Stimulated activated CD4-positive, alpha-beta T cell treated with anti-CD3 and anti-CD28 coated beads, Interleukin-2, amount 100 ng/mL, for 24 hours (primary cell): ENCODE measurements around the gene RTN4RL2.
"Not testable (repeated sequence)": the region's sequence is repeated elsewhere in the genome, so short reads cannot be mapped to it uniquely, and the experiment has no call there.

Experiments
- DNase-seq, 2 donors: peaks; one replicate each; pipeline ENCODE4 v3.0.0-alpha.2; 2020

The RTN4RL2 gene

DNA sequence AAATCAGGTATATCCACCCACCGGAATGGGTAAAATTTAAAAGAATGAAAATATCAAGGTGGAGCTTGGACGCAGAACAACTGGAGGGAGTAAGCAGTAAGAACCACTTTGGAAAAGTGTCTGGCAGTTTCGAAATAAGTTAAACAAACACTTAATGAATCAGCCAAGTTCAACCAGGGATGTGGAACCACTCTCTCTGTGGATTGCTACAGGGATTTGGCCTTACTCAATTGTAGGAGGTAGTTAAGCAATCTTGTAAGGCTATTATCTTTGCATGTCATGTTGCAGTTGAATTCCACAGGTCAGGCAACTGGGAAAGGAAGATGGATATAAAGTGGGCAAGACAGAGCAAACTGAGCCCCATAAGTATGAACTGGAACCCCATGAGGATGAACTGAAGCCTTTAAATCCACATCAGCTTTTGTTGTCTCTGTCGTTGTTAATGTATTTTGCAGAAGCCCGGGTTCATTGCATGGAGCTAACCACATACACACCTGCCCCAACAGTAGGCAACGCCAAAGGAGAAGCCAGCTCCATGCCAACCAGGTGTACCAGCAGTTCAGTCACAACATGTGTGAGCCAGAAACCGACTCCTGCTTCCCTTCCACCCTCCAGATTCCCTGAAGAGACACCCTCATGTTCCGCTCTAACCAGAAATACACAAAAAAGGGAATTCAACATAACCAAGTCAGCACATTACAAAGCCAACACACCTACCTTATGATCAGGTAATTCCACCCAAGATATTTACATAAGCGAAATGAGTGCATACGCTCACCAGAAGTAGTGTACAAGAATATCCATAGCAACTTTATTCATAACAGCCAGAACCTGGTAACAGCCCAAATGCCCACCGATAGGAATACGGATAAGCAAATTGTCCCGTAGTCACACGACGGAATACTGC is 25.4 kb upstream of the RTN4RL2 start:
- DNase-seq, result no peak

GRCh38 chr11:57436031-57436430 is 24.3 kb upstream of the RTN4RL2 start:
- no peak for DNase-seq

GRCh38 chr11:57438345-57439285 is 21.7 kb upstream of the RTN4RL2 start:
- no peak for DNase-seq

DNA sequence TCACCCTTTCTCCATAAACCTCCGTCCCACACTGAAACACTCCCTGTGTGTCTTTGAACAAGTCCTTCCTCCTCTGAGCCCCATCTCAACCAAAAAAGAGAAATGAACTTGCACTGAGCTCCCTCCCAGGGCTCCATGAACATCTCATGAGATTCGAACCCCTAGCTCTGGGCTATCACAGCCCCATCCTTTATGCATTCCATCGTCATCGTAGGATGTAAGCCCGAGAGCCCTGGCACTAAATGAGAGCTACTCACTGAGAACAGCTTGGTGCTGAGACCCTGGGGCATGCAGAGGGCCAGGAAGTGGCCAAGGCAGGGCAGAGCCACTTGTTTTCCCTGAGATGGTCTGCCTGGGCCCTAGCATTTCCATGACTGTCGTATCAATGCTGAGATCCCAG is 20.5 kb upstream of the RTN4RL2 start:
- DNase-seq, result no peak

GRCh38 chr11:57440744-57441414 is 19.4 kb upstream of the RTN4RL2 start:
- DNase-seq, result no peak

DNA sequence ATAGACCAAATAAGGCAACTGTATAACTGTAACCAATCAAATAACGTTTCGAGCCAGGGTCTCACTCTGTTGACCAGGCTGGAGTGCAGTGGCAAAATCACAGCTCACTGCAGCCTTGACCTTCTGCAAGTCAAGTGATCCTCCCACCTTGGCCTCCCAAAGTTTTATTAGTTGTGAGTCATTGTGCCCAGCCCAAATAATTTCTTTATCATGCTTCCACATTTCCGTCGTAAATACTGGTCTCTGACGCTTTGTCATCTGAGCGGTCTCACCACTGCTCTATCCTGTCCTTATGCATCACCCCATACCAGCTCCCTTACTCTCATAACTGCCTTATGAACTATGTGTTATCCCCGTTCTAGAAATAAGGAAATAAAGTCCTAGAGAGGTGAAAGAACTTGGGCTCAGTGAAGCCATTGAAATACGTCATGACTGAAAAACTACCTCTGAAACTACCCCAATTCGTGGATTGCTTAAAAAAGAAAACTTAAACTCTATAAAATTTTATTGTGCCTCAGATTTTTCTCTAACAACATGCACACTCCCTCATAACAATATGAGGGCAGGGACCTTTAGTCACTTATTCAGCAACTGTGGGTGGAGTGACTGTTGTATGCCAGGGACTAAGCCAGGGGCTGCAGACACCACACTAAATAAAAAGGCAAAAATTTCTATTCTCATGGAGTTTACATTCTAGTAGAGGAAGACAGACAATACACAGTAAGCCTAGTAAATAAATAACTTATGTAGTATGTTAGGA is 15.8 kb upstream of the RTN4RL2 start:
- DNase-seq, result no peak

GRCh38 chr11:57445122-57445394 is 15.3 kb upstream of the RTN4RL2 start:
- DNase-seq, result not testable (repeated sequence)

DNA sequence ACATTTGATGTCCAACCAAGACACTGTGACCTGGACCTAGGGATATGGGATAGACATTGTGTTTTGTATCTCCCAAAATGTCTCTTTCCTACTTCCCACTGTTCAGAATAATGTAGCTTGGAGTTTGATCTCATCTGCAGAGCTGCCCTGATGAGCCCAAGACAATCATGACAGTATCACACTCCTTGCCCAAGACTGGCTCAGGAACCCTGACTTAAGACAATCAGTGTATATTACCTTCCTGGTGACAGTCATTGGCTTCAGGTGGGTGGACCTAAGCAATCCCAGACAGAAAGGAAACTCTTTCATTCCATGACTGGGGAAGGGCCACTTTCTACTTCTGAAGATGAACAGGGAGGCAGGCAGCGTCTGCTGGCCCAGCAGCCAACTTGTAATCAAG is 14.3 kb upstream of the RTN4RL2 start:
- no peak for DNase-seq

- no peak for DNase-seq
These were observed 6.7 kb upstream of the RTN4RL2 start for GRCh38 chr11:57453543-57454177.

- peak; percentile 79 to 82 for DNase-seq
These were observed 3.2 kb upstream of the RTN4RL2 start for GRCh38 chr11:57456960-57457642.

GRCh38 chr11:57457643-57458023 is 2.7 kb upstream of the RTN4RL2 start:
- DNase-seq, result no peak

- DNase-seq, result no peak
These were observed 2.3 kb upstream of the RTN4RL2 start for GRCh38 chr11:57458060-57458409.

DNA sequence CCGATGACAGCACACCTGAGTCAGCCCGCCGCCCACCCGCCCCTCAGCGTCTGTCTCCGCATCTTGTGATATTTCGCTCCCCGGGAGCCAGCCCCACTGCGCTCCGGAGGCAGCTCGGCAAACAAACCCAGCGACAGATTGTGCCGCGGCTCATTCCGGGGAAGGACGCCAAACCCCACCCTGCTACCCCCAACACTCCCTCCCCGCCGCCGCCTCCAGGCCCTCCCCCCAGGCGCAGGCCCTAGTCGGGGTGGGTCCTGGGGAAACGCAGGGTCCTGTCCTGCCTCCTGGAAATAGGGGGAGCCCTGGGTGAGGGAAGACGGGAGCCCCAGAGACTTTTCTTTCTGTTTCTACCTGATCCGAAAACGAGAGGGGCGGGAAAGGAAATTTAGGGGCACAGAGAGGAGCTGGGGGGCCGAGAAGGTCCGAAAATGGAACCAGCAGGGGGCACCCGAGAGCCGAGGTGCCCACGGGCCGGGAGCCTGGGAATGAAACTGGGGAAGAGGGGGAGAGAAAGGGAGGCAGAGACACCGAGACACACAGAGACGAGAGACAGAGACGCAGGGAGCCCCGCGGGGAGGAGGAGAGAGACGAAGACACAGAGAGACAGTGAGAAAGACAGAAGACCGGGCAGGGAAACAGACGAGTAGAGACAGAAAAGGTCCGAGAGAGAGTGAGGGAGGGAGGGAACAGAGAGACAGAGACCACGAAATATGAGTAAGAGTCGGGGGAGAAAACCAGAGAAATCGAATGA is 1.7 kb upstream of the RTN4RL2 start:
- peak; percentile 62 to 69 for DNase-seq

- DNase-seq, result peak; percentile 26 to 34
These were observed 935 bp upstream of the RTN4RL2 start for GRCh38 chr11:57459164-57460021.

DNA sequence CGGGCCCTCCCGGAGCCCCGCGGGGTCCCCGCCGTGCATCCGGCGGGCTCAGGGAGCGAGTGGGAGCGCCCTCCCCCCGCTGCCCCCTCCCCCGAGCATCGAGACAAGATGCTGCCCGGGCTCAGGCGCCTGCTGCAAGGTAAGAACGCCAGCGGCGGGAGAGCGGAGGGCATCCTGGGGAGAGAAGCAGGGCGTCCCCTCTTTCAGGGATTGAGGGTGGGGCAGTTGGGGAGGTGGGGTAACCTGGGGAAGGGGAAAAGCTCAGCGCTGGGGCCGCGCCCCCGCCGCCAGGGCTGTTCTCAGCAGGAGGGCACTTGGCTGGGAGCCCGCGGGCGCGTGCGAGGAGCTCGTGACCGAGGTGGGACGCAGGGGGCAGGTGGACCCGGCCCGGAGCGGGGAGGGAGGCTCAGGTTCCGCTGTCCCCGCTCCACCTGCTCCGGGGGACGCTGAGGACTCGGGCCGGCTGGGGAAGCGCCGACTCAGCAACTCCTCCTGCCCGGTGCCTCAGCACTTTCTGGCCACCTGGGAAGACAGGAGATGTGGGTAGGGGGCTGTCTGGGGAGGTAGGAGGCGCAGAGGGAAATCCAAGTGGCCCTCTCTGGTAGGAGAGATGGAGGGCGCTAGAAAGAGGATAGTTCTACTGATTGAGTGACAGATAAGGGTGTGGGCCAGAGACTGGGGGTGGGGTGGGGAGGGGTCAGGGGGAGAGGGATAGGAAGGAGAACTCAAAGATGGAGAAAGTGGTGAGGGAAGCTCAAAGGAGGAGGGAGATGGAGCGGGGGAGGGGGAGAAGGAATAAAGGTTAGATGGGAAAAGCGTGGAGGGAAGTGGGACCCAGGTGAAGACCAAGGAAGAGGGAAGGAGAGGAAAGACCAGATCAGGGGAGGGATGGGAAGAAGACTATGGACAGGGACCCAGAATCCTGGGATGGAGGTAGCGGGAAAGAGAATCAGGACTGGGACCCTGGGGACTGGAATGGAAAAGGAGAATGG is 726 bp downstream of the RTN4RL2 start:
- DNase-seq, result no peak

GRCh38 chr11:57461841-57462489 is 1.6 kb downstream of the RTN4RL2 start:
- no peak for DNase-seq

DNA sequence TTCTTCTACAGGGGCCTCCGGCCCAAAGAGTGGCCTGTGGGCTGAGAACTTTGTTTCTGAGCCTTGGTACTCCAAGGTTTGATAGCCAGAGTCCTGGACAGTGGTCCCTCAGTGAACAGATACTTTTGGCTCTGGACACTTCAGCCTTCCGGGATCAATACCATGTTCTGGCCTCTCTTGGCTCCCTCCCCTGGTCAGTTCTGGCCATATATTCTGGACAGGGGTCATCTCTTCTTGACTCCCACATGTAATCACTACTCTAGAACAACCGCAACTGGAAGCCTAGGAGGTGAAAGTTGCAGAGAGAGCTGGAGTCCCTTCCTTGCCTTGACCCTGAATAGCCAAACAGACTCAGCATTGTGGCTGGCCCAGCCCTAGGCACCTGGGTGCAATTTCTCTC is 2.3 kb downstream of the RTN4RL2 start:
- no peak for DNase-seq
